GM12878 (cell line): ENCODE data around the gene TRIM56. TPM values are rescaled to one million over a fixed set of nuclear protein-coding genes. Genes with fewer than 3 reads are reported as not detected.
A peak's percentile ranks its signal among the peaks of the same experiment; 100 is the strongest.

Experiments
- ATF7 ChIP-seq: fragments of 450-650 bp; IDR thresholded peaks from 2 replicates; pipeline ENCODE4 v1.6.1; 2016; ENCODE audit warnings: low read depth, mild to moderate bottlenecking
- ESRRA ChIP-seq: IDR thresholded peaks from 2 replicates; pipeline ENCODE4 v1.6.1; 2012; ENCODE audit warnings: mild to moderate bottlenecking, low read length, improper control_type of control experiment
- HCFC1 ChIP-seq: fragments of 150-350 bp; IDR thresholded peaks from 2 replicates; pipeline ENCODE4 v1.6.1; 2014; ENCODE audit warnings: low read length
- IKZF2 ChIP-seq, 2 experiments: fragments of 450-650 bp; IDR thresholded peaks; 2 replicates each; pipeline ENCODE4 v1.6.1; 2017; ENCODE audit warnings: mild to moderate bottlenecking in 2 of 2, moderate library complexity in 2 of 2
- MXI1 ChIP-seq: fragments of 150-350 bp; IDR thresholded peaks from 2 replicates; pipeline ENCODE4 v1.6.1; 2011; ENCODE audit warnings: low read depth, mild to moderate bottlenecking, inconsistent platforms, low read length, improper control_type of control experiment
- NFYB ChIP-seq: IDR thresholded peaks from 2 replicates; pipeline ENCODE4 v1.6.1; 2011; ENCODE audit warnings: low read depth, mild to moderate bottlenecking, low read length, improper control_type of control experiment, moderate library complexity; ENCODE audit not compliant: insufficient read depth
- PBX3 ChIP-seq: IDR thresholded peaks from 2 replicates; pipeline ENCODE4 v1.6.1; 2011; ENCODE audit warnings: mild to moderate bottlenecking, low read depth, low read length, moderate library complexity; ENCODE audit not compliant: insufficient replicate concordance
- RB1 ChIP-seq: fragments of 450-650 bp; formaldehyde crosslinking; IDR thresholded peaks from 2 replicates; pipeline ENCODE4 v1.6.1; 2017; ENCODE audit warnings: mild to moderate bottlenecking, borderline replicate concordance
- SMAD5 ChIP-seq: IDR thresholded peaks from 2 replicates; pipeline ENCODE4 v1.6.1; 2016; ENCODE audit warnings: antibody characterized with exemption, low read depth
- SPI1 ChIP-seq: IDR thresholded peaks from 2 replicates; pipeline ENCODE4 v1.6.1; 2011; ENCODE audit warnings: low read depth, mild to moderate bottlenecking, low read length, moderate library complexity, borderline replicate concordance; ENCODE audit not compliant: insufficient read depth
- TCF3 ChIP-seq: IDR thresholded peaks from 2 replicates; pipeline ENCODE4 v1.6.1; 2012; ENCODE audit warnings: low read depth, mild to moderate bottlenecking, low read length, borderline replicate concordance; ENCODE audit not compliant: insufficient read depth
- ZBTB40 ChIP-seq: fragments of 450-650 bp; IDR thresholded peaks from 2 replicates; pipeline ENCODE4 v1.6.1; 2016; ENCODE audit warnings: mild to moderate bottlenecking, moderate library complexity, borderline replicate concordance
- ZNF274 ChIP-seq: IDR thresholded peaks from one replicate; pipeline ENCODE4 v1.8.0; 2011; ENCODE audit not compliant: insufficient read length, insufficient read depth
- polyA plus RNA-seq, 11 experiments: library from polyadenylated mRNA; depleted of rRNA in 4 of 11; unstranded in 6 of 11; stranded (reverse) in 5 of 11; fragments of >200 nt; fragmentation: Nextera tagmentation in 4 of 11; fragmentation: Illumina TruSeq in 1 of 11; extraction: Ambion mirVana in 4 of 11; extraction: Trizol in 1 of 11; gene quantifications; 1 replicate in 1 of 11; 2 replicates in 10 of 11; pipeline versions ENCODE4 v1.2.1 to v1.2.3, GENCODE V29; 2011 to 2016; ENCODE audit warnings: inconsistent platforms in 2 of 11, missing spikeins in 2 of 11, low read depth in 1 of 11
- total RNA-seq, 4 experiments: library from RNA; depleted of rRNA in 3 of 4; stranded (reverse); fragments of >200 nt in 3 of 4; fragmentation: Illumina TruSeq in 1 of 4; extraction: Trizol in 1 of 4; gene quantifications; 2 replicates each; pipeline versions ENCODE4 v1.2.1 to v1.2.3, GENCODE V29; 2013 to 2021
- TF ChIP-seq, protein P1 (sequence below): fragments of 450-650 bp; IDR thresholded peaks from 2 replicates; pipeline ENCODE4 v1.6.1; 2018; ENCODE audit warnings: borderline replicate concordance, mild to moderate bottlenecking; ENCODE audit not compliant: partially characterized antibody

TRIM56 gene
- total and polyA plus RNA-seq, 10 of the 15 experiments (the other 5 are each of a cell fraction or from before 2014, with no cell fraction given), result 3.2 to 37.5 (median 11.8) TPM

- TF ChIP-seq ZBTB40 (peak; percentile 59; the same call in 1 of the 2 replicates), TCF3 (peak; percentile 62; the same call in 1 of the 2 replicates), SPI1 (peak; percentile 22; the same call in 1 of the 2 replicates), HCFC1 (peak; percentile 28; the same call in 1 of the 2 replicates), PBX3 (peak; percentile 50), IKZF2 (IDR thresholded peaks at IDR 0.05) (peak; percentile 50 to 68; a peak in 3 of 4 replicates), ATF7 (0 out of 2 replicates have a peak, but pooled peaks have one; percentile 17), ESRRA (no peak), RB1 (peak; percentile 70; the same call in 1 of the 2 replicates), ZNF274 (no peak), NFYB (no peak), MXI1 (0 out of 2 replicates have a peak, but pooled peaks have one; percentile 18), SMAD5 (0 out of 2 replicates have a peak, but pooled peaks have one; percentile 57)
- TF ChIP-seq, protein P1, sequence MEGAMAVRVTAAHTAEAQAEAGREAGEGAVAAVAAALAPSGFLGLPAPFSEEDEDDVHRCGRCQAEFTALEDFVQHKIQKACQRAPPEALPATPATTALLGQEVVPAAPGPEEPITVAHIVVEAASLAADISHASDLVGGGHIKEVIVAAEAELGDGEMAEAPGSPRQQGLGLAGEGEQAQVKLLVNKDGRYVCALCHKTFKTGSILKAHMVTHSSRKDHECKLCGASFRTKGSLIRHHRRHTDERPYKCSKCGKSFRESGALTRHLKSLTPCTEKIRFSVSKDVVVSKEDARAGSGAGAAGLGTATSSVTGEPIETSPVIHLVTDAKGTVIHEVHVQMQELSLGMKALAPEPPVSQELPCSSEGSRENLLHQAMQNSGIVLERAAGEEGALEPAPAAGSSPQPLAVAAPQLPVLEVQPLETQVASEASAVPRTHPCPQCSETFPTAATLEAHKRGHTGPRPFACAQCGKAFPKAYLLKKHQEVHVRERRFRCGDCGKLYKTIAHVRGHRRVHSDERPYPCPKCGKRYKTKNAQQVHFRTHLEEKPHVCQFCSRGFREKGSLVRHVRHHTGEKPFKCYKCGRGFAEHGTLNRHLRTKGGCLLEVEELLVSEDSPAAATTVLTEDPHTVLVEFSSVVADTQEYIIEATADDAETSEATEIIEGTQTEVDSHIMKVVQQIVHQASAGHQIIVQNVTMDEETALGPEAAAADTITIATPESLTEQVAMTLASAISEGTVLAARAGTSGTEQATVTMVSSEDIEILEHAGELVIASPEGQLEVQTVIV, result peak; percentile 36
These were observed at the start of gene TRIM56 (continued) for GRCh38 chr7:101085162-101085964.
